GM12865 (cell line): Measurements from ENCODE around the gene FZD4.
A peak's percentile ranks its signal among the peaks of the same experiment; 100 is the strongest.

Source experiments
- DNase-seq: peaks from one replicate; pipeline ENCODE4 v3.0.0; 2010; ENCODE audit warnings: low read depth
- H3K4me3 ChIP-seq: 2 replicates; pipeline ENCODE4 v1.5.1; 2011; ENCODE audit warnings: mild to moderate bottlenecking, low read depth, low read length, control low read depth
- TF ChIP-seq, protein P1 (sequence below): IDR thresholded peaks from 2 replicates; pipeline ENCODE4 v1.5.1; 2011; ENCODE audit warnings: low read length, control low read depth, low read depth, inconsistent platforms; ENCODE audit not compliant: insufficient read depth; ENCODE audit errors: missing control alignments

FZD4 gene

DNA sequence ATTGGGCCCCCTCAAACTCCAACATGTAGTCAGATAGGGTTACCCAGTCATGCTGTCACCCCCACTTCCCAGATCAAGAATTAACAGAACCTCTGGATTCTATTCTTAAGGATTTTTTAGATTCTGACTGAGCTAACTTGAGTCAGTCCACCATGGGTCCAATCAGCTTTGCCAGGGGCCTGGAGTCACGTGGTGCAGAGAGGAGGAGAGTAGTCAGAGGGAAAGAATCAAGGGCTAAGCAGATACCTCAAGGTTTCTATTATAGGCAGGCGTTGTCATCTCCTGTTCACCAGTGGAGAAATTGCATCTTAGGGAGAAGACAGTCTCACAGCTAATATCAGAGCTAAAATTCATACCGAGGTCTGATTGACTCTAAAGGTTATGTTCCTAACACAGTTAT, 28.2 kb downstream of the FZD4 start:
- TF ChIP-seq, protein P1, sequence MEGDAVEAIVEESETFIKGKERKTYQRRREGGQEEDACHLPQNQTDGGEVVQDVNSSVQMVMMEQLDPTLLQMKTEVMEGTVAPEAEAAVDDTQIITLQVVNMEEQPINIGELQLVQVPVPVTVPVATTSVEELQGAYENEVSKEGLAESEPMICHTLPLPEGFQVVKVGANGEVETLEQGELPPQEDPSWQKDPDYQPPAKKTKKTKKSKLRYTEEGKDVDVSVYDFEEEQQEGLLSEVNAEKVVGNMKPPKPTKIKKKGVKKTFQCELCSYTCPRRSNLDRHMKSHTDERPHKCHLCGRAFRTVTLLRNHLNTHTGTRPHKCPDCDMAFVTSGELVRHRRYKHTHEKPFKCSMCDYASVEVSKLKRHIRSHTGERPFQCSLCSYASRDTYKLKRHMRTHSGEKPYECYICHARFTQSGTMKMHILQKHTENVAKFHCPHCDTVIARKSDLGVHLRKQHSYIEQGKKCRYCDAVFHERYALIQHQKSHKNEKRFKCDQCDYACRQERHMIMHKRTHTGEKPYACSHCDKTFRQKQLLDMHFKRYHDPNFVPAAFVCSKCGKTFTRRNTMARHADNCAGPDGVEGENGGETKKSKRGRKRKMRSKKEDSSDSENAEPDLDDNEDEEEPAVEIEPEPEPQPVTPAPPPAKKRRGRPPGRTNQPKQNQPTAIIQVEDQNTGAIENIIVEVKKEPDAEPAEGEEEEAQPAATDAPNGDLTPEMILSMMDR: no peak
- no peak for DNase-seq
- no peak overlapping the region for H3K4me3 ChIP-seq

DNA sequence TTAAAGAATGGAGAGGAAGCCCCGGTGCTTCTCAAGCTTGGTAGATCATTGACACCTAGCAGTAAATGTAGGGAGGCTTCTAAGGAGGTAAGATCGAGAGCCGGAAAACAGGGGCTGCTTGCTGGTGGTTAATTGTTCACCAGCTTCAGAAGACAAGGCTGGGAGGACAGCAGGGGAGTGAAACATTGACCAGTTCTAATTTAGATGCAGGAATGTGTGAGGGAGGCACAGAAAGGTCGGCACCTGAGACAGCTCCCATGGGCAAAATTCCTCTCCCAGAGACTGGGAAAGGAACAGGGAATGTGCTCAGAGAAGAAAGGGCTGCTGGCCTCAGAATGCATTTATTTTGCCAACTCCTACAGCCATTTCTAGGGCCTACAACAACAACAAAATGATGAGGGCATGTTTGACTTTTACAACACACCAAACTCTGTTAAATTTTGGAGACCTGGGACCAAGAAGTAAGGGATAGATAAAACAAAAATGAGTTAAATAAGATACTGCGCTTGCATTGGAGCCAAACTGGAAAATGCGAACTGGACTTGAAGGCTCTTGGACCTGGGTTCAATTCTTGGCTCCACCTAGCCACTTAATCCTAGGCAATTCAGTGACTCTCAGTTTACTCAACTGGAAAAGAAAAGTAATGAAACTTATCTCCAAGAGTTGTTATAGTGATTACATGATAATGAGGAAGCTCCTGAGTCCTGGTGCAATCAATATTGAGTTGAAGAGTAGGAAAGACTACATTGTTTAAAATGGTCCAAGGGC, 31.0 kb downstream of the FZD4 start:
- DNase-seq: no peak
- TF ChIP-seq, protein P1: no peak
- H3K4me3 ChIP-seq: no peak overlapping the region

DNA sequence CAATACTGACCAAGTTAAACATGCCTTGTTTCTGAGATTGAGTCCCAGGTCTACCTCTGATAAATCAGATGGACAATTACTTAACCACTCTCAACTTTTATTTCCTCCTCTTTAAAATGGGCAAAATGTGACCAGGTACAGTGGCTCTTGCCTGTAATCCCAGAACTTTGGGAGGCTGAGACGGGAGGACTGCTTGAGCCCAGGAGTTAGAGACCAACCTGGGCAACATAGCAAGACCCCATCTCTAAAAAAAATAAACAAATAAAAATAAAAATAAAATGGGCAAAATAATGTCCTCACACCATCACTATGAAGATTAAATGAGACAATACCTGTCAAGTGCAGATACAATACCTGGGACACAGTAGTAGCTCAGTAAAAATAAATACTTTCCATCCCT, 33.0 kb downstream of the FZD4 start:
- TF ChIP-seq, protein P1: no peak
- no peak overlapping the region for H3K4me3 ChIP-seq
- DNase-seq: no peak

DNA sequence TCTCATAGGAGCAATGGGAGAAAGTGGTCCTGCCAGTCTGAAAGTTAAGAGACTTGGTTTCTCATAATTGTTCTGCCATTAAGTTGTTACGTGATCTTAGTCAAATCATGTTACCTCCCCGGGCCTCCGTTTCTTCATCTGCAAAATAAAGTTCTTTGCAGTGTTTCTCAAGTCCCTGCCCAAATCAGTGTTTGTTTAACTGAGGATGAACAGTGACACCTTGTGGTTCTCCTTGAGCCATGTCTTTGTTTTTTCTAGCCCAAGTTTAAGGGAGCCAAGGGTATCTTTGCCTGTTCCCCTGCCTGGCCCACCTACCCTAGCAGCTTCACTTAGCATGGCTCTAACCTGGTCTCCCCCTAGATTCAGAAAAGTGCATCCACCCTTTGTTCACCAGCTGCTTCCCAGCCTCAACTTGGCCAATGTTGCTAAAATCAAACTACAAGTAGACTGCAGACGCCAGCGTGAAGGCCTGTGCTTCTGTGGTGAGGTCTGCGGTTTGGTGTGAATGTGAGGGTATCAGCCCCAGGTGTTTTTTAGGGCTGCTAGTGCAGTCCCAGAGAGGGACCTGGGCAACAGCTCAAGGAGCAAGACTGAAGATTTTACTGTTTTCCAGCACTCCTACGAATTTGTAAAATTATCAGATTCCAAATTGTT, 35.5 kb downstream of the FZD4 start:
- H3K4me3 ChIP-seq: no peak overlapping the region
- TF ChIP-seq, protein P1: peak; percentile 55
- peak; percentile 45 for DNase-seq

DNA sequence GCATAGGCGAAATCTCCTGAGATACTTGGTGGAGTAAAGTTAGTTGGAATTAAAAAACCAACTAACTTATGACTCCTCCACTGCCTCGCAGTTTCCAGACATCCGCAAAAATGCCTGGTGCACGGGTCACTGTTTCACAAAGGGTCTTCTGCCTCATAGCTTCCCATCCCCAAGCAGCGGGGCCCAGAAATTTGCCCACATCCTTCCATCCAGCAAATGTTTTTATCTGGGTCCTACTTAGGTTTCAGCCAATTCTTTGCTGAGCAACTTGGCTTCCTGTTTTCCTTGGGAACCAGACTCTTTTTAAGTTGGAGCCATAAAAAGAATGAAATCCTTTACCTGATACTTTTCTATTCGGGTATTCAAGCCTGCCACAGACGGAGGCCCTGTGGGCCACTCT, 36.2 kb downstream of the FZD4 start:
- TF ChIP-seq, protein P1: no peak
- H3K4me3 ChIP-seq: no peak overlapping the region
- DNase-seq: no peak

DNA sequence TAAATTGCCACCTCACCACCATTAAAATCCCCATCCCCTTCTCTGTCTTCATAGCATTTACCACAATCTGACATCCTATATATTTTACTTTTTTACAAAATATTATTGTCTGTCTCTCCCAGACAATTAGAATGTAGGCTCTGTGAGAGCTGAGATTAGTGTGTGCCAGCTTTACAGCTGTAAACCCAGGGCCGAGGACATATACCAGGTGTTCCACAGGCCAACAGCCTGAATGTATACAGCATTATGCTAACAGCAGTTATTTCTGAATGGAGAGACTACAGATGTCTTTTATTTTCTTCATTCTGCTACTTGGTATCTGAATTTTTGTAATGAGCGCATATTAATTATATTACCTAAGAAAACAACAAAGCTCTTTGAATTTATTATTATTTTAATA, 36.7 kb downstream of the FZD4 start:
- H3K4me3 ChIP-seq: no peak overlapping the region
- DNase-seq: no peak
- TF ChIP-seq, protein P1: no peak
